GM12872 (cell line): ENCODE results near the gene ALDH1A3.

Experiments used
- TF ChIP-seq, protein P1 (sequence below): IDR thresholded peaks from 3 replicates; pipeline ENCODE4 v1.5.1; 2011; ENCODE audit warnings: low read depth, mild to moderate bottlenecking, low read length, moderate library complexity; ENCODE audit not compliant: insufficient read depth

The ALDH1A3 gene

DNA sequence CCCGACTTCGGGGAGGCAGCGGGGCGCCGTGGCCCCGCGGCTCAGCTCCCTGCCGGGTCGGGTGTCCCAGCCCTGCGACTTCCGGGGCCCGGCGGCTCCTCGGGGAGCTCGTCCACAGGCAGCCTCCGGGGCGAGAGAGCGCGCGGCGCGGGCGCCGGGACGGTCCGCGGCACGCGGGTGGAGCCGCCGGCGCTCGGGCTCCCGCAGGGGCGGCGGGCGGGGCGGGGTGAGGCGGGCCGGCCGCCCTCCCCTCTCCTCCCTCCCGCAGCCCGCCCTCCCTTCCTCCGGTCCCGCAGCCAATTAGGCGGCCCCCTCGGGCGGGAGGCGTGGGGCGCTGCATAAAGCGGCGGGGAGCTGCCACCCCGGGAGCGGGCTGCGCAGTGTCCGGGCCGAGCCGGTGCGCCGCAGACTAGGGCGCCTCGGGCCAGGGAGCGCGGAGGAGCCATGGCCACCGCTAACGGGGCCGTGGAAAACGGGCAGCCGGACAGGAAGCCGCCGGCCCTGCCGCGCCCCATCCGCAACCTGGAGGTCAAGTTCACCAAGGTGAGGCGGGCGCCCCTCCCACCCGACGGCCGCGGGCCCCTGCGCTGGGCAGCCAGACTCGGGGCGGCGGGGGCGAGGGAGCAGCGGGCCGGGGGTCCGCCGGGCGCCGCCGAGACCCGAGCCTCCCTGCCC is at the start of gene ALDH1A3:
ALDH1A3 (plus strand) TSS at position 368 of the 675 bp plus-strand sequence; CDS start at position 445, 77 bp downstream.
- TF ChIP-seq, protein P1, sequence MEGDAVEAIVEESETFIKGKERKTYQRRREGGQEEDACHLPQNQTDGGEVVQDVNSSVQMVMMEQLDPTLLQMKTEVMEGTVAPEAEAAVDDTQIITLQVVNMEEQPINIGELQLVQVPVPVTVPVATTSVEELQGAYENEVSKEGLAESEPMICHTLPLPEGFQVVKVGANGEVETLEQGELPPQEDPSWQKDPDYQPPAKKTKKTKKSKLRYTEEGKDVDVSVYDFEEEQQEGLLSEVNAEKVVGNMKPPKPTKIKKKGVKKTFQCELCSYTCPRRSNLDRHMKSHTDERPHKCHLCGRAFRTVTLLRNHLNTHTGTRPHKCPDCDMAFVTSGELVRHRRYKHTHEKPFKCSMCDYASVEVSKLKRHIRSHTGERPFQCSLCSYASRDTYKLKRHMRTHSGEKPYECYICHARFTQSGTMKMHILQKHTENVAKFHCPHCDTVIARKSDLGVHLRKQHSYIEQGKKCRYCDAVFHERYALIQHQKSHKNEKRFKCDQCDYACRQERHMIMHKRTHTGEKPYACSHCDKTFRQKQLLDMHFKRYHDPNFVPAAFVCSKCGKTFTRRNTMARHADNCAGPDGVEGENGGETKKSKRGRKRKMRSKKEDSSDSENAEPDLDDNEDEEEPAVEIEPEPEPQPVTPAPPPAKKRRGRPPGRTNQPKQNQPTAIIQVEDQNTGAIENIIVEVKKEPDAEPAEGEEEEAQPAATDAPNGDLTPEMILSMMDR = no peak

DNA sequence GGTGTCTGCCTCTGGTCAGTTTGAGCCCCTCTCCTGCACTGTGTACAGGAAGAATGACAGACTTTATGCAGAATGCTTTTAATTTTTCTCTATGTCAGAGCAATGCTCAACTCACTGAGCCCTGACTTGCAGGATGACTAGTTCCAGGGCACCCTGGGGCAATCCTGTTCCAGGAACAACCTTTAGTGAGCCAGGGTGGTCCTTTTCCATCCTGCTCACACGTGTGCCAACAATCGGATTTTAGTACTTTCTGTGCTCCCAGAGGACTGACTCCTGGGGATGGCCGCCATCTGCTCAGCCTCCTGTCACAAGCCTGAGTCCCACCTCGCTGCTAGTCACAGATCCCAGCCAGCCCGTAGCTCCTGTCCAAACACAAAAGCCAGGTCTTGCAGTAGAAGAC is 48.2 kb upstream of the ALDH1A3 start:
- TF ChIP-seq, protein P1 = no peak

DNA sequence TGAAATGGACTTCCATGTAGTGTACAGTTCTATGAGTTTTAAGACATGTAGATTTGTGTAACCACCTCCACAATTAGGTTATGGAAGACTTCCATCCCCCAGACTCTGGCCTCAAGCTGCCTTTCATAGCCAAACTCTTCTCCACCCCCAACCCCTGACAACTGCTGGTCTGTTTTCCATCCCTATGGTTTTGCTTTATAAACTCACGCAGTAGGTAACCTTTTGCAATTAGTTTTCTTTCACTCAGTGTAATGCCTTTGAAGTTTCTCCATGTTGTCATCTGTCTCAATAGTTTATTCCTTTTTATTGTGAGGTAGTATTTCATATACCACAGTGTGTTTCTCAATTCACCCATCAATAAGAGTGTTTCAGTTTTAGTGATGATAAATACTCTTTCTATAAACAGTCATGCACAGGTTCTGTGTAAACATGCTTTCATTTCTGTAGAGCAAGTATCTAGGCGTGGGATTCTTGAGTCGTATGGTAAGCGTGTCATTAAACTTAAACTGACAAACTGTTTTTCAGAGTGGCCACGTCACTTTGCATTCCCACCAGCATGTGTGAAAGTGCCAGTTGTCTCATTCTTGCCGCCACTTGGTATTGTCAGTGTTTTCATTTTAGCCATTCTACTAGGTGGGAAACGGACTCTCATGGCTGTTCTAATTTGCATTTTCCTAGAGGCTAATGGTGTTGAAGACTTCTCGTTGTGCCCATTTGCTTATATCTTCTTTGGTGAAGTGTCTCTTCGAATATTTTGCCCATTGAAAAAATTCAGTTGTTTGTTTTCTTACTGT is 47.3 kb upstream of the ALDH1A3 start:
- TF ChIP-seq, protein P1 = no peak

DNA sequence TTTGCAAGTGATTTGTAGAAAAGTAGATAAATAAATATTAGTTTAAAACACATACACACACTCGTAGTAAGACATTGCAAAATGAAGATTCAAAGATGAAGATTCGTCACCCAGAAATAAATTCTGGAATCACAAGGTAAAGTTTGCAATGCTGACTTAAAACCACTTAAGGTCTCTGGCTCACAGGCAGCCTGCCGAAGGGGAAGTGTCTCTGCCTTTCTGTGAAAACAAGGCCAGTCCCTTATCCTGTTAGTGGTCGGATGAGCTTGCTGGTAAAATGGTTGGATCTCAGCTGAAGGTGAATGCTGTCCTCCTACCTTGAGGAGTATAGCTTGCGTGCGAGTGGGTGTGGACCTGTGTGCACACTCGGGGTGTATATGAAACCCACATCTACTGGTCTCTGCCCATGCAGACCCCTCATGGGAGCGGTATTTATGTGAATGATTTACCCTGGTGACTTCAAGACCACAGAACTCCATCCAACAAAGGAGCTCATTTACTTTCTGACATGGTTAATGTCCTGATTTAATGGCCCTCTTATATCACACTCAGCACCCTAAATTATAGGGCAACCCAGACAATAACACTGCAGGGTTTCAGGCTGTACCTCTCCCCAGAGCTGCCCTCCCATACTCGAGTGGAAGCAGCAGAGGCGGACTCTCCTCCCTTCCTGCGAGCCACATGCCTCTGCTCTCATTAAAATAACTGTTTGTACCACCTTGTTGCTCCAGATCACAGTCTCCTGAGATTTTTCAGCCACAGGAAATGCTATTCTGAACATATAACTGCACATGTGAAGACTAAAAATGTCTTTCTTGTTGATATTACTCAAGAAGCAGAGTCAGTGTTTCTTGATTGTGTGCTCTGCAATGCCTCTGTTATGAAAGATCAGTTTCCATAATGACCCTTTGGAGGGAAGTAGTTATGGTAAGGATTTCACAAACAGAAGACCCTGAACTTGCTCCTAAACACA is 45.9 kb upstream of the ALDH1A3 start:
- TF ChIP-seq, protein P1 = no peak

DNA sequence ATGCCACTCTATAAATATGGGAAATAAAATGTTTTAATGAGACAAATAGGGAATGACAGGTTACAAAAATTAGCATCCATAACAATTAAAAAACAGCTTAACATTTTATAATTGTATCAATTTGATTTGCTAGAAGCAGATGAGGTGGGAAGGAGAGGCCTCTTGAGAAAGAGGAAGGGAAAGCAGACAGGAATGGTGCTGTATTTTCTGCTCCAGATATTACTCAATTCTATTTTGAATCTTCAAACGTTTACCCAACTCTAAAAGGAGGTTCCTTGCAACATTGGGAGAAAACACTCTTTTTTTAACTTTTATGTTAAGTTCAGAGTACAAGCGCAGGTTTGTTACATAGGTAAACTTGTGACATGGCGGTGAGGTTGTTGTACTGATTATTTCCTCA is 44.9 kb upstream of the ALDH1A3 start:
- TF ChIP-seq, protein P1 = no peak

DNA sequence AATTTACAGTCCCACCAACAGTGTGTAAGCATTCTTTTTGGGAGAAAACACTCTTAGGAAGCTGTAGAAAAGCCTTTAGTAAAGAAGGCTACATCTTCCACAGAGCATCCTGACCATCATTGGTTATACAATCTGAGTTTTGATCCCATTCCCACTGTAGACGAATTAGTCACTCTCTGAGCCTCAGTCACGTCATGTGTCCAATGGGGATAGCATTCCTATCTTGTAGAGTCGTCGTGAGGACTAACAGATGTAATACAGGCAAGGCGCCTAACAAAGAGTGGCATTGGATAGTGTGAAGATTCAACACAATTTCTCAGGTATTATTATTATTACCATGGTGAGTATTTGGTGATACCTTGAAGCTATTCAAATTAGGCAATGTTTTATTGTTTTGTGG is 44.0 kb upstream of the ALDH1A3 start:
- TF ChIP-seq, protein P1 = no peak

DNA sequence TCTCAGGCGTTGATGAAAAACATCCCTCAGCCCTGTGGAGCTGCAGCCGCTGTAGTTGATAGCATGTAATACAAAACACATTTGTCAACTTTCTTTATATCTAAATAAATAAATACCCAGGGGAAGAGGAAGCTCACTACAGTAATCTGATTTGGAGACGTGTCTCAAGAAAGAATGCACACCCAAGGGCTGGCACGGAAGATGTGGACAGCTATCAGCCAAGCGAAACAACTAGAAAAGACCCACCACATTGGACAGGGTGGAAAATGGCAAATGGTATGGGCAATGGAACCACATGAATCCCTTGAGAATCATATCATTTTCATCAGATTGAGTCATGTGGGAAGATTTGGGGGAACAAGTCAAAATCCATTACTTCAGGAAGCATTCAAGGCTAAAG is 43.1 kb upstream of the ALDH1A3 start:
- TF ChIP-seq, protein P1 = no peak
